Stimulated activated CD4-positive, alpha-beta T cell treated with anti-CD3 and anti-CD28 coated beads, Interleukin-2, amount 100 ng/mL, for 4 hours (primary cell): ENCODE results near the gene PIAS1.
"Not testable (repeated sequence)": the region's sequence is repeated elsewhere in the genome, so short reads cannot be mapped to it uniquely, and the experiment has no call there.

Experiments used
- DNase-seq: peaks from one replicate; pipeline ENCODE4 v3.0.0-alpha.2; 2020; ENCODE audit warnings: low read depth

The PIAS1 gene

GRCh38 chr15:68053701-68054627 is at the start of gene PIAS1:
PIAS1 (plus strand) TSS chr15:68054315; CDS start chr15:68054327, 12 bp downstream.
- peak; percentile 93 for DNase-seq

GRCh38 chr15:68007642-68008041 is 46.5 kb upstream of the PIAS1 start:
- not testable (repeated sequence) for DNase-seq

GRCh38 chr15:68010361-68011153 is 43.6 kb upstream of the PIAS1 start:
- no peak for DNase-seq

DNA sequence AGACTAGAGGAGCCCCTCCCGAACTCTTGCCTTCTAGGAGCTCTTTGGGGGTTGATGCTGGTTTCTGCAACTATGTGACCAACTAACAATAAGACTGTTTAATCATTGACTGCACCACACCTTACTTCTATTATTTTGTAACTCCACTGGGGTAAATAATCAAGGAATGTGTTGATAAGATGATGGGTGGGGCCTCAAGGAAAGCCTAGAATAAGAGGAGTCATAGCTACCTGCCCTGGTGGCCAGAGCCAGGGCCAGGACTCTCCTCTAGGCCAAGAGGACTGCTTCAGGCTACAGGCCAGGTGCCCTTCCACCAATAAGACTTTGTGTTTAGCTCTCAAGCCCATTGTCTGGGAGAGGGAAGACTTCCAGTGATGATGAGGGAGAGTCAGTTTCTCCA is 41.2 kb upstream of the PIAS1 start:
- DNase-seq: no peak

- DNase-seq: no peak
These were observed 39.9 kb upstream of the PIAS1 start for GRCh38 chr15:68014219-68014618.

- no peak for DNase-seq
These were observed 38.9 kb upstream of the PIAS1 start for GRCh38 chr15:68015244-68015643.

DNA sequence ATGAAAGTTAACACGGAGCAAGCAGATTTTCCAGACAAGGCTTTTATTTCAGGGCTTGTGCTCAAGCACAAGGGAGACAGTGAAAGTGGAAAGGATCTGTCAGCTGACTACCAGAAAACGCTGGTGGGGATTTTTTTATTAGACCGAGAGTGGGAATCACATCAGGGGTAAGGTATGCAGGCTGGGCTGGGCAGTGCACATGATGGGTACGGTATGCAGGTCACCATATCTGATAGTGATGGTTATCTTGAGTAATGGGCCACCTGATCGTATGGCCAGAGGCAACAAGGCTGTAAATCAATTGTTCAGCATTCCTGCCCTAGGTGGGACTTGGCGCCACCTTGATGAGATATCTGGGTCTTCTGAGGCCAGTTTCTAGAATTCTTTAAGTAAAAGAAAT is 36.9 kb upstream of the PIAS1 start:
- DNase-seq: no peak

GRCh38 chr15:68018797-68019444 is 35.2 kb upstream of the PIAS1 start:
- no peak for DNase-seq

DNA sequence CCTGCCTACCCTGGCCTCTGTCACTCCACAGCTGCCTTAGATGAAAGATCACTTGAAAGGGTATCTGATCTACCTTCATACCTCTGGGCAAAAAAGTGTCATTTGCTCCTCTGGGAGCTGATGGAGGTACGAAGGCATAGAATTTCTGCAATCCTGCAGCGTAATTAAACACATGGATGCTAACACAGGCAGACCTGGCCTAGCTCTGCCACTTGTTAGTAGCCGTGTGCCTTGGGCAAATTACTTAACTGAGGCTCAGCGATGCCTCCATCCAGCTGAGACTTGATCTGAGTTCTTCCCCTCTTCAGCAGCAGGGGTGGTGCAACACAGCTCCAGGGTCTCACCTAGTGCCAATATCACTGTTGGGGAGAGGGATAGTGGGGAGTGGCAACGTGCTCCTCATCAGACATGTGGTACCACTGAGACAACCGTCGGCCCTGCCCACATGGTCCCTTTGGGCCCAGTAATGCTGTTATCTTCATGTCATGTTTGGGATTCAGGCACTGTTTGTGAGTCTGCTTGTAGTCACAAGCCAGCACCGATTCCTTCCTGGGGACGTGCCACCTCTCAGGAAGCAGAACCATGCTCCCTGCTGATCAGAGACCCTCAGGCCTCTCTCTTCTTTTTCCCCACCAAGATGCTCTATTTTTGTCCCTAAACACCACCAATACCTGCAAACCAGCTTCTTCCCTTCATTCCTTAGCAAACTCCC is 34.1 kb upstream of the PIAS1 start:
- DNase-seq: no peak

DNA sequence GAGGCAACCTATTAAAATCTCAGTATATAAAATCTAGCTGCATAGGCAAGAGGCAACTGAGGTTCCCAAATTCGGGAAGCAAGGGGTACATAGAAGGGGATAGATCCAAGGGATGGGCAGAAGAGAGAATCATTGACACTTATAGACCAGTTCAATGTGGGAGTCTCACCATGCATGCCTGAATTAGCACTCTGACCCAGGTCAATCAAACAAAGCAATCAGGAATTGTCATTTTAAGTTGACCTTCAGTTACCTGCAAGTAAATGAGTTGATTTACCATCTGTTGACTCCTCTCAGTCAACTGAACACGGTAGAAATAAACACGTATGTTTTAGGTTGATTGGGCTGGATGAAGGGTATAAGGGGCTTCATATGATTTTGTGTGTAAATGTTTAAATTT is 33.4 kb upstream of the PIAS1 start:
- no peak for DNase-seq

GRCh38 chr15:68022061-68022460 is 32.1 kb upstream of the PIAS1 start:
- DNase-seq: no peak

- DNase-seq: no peak
These were observed 30.6 kb upstream of the PIAS1 start for GRCh38 chr15:68023307-68024101.

- no peak for DNase-seq
These were observed 28.2 kb upstream of the PIAS1 start for GRCh38 chr15:68025835-68026424.

- no peak for DNase-seq
These were observed 26.7 kb upstream of the PIAS1 start for GRCh38 chr15:68027388-68027787.

DNA sequence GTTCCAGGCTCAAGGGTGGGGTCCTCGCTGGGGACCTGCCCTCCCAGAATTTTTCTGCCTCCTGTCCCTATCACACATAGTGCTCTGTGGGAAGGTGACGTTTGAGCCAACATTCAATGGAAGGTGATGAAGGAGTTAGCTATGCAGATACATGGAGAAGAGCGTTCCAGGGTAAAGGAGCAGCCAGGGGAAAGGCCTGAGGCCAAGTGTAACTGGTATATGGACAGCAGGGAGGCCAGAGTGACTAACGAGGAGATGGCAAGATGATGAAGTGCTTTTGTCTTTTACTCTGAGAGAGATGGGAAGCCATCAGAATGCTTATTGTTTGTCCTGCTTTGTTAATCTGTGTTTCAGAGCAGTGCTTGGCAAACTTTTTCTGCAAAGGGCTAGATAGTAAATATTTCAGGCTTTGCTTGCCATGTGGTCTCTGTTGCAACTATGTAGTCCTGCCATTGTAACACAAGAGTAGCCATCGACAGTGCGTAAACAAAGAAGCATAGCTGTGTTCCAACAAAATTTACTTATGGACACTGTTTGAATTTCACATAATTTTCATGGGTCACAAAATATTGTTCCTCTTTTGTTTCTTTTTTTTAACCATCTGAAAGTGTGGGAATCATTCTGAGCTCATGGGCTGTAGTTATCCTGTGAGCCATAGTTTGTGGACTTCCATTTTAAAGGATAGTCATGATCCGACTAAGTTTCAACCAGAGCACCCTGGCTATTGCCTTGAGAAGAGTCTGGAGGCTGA is 25.8 kb upstream of the PIAS1 start:
- DNase-seq: no peak

DNA sequence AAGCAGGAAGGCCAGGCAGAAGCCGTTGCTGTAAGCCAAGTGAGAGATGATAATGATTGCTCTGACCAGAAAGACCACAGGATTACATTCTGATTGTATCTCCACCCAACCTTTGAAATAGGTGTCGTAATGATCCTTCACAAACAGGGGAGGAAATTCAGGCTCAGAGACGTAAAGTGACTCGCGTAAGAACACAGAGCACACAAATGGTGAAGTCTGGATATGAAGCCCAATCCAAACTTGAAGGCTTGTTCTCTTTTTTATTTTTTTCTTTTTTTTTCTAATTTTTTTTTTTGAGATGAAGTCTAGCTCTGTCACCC is 25.3 kb upstream of the PIAS1 start:
- DNase-seq: no peak

GRCh38 chr15:68029959-68030358 is 24.2 kb upstream of the PIAS1 start:
- no peak for DNase-seq

DNA sequence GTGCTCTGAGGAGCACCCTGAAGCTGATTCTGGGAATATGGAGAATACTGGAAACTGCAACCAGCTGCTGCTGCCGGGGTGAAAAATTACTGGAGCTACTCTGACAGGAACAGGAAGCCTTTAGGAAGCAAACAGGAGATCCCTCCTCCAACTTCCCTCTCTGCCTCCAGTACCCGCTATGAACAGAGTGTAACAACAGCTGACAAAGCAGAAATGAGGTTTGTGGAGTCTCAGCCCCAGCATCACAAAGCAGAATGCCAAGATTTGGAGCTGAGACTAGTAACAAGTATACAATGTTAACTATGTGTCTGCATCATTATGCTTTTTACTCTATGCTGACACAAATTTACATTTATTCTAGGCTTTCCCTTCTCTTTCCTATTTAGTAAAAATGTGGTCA is 22.7 kb upstream of the PIAS1 start:
- no peak for DNase-seq

GRCh38 chr15:68032672-68033071 is 21.4 kb upstream of the PIAS1 start:
- no peak for DNase-seq

- DNase-seq: no peak
These were observed 20.0 kb upstream of the PIAS1 start for GRCh38 chr15:68034081-68034480.
